HG03280 (cell line): ENCODE data around the gene GFM2.
A peak's percentile ranks its signal among the peaks of the same experiment; 100 is the strongest.
"Not testable (repeated sequence)": the region's sequence is repeated elsewhere in the genome, so short reads cannot be mapped to it uniquely, and the experiment has no call there.

Source experiments
- ATAC-seq: cut with Tn5 transposase; IDR thresholded peaks from one replicate; pipeline ENCODE4 v1.9.1; 2021; ENCODE audit warnings: mild to moderate bottlenecking, moderate library complexity; ENCODE audit not compliant: unreplicated experiment

The GFM2 gene

GRCh38 chr5:74725331-74725730 lies 41.6 kb downstream of the GFM2 start:
- no peak for ATAC-seq

DNA sequence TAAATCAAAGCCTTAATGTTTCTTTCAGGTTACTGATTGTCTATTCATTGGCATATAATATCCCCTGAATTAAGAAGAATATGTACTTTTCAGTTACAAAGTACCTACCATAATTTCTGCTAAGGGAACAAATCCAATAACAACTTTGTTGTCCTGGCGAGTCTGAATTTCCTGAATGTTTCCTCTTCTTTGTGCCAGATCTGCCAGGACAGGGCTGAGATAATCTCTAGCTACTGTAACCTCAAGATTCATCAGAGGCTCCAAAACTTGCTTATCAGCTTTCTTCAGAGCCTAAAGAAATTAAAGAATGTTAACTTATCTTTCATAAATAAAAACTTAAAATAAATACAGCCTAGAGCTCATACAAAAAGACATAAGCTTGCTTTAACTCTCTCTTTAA lies 44.6 kb downstream of the GFM2 start:
- no peak for ATAC-seq

DNA sequence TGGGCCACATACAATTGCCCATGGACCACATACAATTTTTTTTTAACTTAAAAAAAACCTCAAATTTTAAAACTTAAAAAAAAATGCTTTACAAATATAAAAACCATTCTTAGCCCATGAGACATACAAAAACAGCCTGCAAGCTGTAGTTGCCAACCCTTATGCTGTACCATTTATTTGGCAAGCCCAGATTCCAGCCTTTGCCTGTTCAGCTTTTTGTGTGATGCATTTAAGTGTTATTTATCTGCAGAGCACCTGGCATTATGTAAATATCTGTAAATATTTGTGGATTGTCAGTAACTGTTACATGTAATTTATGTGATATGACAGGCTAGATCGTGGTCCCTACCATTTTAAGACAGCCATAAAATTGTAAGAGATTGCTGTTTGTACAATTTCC lies 49.3 kb downstream of the GFM2 start:
- no peak for ATAC-seq

GRCh38 chr5:74693191-74693590 lies 73.7 kb downstream of the GFM2 start:
- ATAC-seq, result no peak

- ATAC-seq, result no peak
Measured at GRCh38 chr5:74686962-74687751, 79.8 kb downstream of the GFM2 start.

GRCh38 chr5:74685979-74686631 lies 80.8 kb downstream of the GFM2 start:
- ATAC-seq, result peak; percentile 49

GRCh38 chr5:74684900-74685851 lies 81.7 kb downstream of the GFM2 start, which contains the start of gene HEXB:
Gene HEXB (plus strand): TSS chr5:74685233. CDS start chr5:74685261, 28 bp downstream.
- peak; percentile 72 for ATAC-seq

GRCh38 chr5:74679966-74680365 lies 87.0 kb downstream of the GFM2 start:
- no peak for ATAC-seq

GRCh38 chr5:74679300-74679699 lies 87.6 kb downstream of the GFM2 start:
- not testable (repeated sequence) for ATAC-seq

DNA sequence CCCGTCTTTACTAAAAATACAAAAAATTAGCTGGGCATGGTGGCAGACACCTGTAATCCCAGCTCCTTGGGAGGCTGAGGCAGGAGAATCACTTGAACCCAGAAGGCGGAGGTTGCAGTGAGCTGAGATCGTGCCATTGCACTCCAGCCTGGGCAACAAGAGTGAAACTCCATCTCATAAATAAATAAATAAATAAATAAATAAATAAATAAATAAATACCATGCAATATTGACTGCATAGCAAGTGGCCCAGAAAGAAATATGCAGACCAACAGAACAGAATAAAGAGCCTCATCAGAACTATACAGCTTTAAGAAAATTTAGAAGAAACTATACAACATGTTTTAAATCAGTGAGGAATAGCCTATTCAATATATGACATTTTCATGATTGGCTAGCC lies 88.8 kb downstream of the GFM2 start:
- not testable (repeated sequence) for ATAC-seq

DNA sequence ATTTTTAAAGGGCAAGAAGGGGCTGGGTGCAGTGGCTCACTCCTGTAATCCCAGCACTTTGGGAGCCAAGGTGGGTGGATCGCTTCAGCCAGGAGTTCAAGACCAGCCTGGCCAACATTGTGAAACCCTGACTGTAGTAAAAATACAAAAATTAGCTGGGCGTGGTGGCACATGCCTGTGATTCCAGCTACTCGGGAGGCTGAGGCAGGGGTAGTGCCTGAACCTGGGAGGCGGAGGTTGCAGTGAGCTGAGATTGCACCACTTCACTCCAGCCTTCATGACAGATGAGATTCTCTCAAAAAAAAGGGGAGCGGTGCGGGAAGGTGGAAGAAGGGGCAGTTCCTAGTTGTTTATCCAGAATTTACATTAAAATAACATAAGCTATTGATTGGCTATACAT lies 90.5 kb downstream of the GFM2 start:
- not testable (repeated sequence) for ATAC-seq

DNA sequence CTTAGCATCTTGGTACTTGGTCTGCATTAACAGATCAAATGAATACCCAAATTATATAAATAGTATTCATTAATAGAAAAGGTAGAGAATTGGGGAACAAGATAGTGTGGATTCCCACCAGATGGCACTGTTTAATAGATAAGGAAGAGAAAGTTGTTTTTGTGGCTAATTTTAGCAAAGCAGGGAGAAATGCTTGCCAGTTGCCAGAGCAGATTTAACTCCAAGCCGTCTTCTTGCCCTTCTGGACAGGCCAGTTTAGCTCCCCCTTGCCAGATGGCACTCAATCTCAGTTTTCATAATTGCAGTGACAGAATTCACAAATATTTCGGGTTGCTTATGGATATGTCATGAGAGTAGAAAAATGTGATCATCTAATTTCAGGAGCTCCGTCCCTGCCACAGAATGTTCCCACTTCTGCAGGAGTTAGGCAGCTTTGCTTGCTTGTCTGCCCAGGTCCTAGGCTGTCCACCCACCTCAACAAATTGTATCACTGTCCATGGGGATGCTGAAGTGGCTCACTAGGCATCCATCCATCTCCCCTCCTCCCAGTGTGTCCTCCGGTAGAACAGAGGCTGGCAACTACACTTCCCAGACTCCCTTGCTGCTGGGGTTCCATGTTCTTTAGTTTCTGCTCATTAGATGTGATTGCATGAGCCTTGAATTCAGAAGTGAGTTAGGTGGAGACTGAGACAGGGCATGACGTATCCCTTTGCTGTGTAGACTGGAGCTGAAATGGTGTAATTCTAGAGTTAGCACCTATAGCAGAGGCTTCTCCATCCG lies 93.7 kb downstream of the GFM2 start:
- no peak for ATAC-seq

DNA sequence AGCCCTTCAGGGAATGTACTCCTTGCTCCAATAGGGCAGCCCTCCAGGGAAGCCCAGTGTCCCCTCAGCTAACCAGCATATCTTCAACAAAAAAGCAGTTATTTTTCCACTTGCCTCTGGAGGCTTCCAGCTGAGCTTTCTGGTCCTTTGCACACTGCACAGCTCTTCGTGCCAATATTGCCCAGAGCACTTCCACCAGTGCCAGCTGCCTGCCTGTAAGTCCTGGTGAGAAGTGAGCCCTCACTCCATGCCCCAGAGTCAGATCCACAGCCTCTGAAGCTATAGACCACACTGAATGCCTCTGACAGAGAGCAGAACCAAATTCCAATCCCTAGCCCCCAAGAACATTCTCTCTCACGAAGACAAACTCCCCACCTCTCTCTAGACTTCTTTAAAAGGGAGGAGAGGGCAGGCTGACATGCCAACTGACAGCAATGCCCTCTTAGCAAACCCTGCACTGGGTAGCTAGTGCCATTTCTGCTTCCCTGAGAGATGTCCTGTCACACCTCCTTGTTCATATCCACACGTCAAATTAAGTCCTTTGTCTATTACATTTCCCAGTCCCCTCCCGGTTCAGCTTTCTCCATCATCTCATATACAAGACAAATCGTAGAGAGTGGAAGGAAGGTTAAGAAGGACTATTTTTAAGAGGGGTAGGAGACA lies 94.6 kb downstream of the GFM2 start:
- ATAC-seq, result no peak
